ENCODE data around the gene USP19. TPM values are rescaled to one million over a fixed set of nuclear protein-coding genes. Genes with fewer than 3 reads are reported as not detected.

Gene USP19
- total RNA-seq, 4 donors from 2014 or later: 71.6 to 151 (median 77.4) TPM

GRCh38 chr3:49076116-49076515 lies 44.5 kb downstream of the USP19 start:
- H3K4me3 ChIP-seq (ENCODE audit: low read depth, poor library complexity, severe bottlenecking): no peak overlapping the region
- WGBS, 2 donors: 94 to 96% methylated on average over 13 of the region's 13 CpGs
- TF ChIP-seq POLR2A (IDR thresholded peaks at IDR 0.05) (no peak), CTCF (IDR thresholded peaks at IDR 0.05) (no peak)
- no peak for DNase-seq (ENCODE audit: low spot score in 2 of 2)
- intact Hi-C loops (cut with DNase I; ENCODE audit: low total_unique reads): no loop called here

Small RNA genes within 50 kb of the gene (microRNA-seq; reads per million reads assigned to microRNA genes)
- gene MIR6890 (ENCODE audit: borderline number of aligned reads in 1 of 2, borderline replicate concordance in 2 of 2): 0 reads per million in 2 donors

Other genes with a start within 250 kb of the USP19 start
- 10 to 100 TPM; 11.4 to 46.3 (median 20.4) TPM for gene SLC25A20, start 221.9 kb downstream of the USP19 start, total RNA-seq
- 10 to 100 TPM; 41.5 to 75.7 (median 69.1) TPM for gene ARIH2, start 202.0 kb downstream of the USP19 start, total RNA-seq
- gene P4HTM, start 130.6 kb downstream of the USP19 start, total RNA-seq: 10 to 100 TPM; 23.4 to 41.9 (median 36.0) TPM
- gene WDR6, start 113.4 kb downstream of the USP19 start, total RNA-seq: 10 to 100 TPM; 39.5 to 86.9 (median 49.8) TPM
- gene DALRD3, start 102.2 kb downstream of the USP19 start, total RNA-seq: 10 to 100 TPM; 51.5 to 78.4 (median 62.1) TPM
- gene NDUFAF3, start 98.7 kb downstream of the USP19 start, total RNA-seq: 10 to 100 TPM; 24.2 to 85.9 (median 65.0) TPM
- gene IMPDH2, start 91.4 kb downstream of the USP19 start, total RNA-seq: 100 to 1,000 TPM; 205 to 275 (median 222) TPM
- gene QRICH1, start 26.8 kb downstream of the USP19 start, total RNA-seq: 100 to 1,000 TPM in 1 of 4 donors, 10 to 100 TPM in 3; 72.4 to 106 (median 84.2) TPM
- 100 to 1,000 TPM; 229 to 459 (median 321) TPM for gene QARS1, start 16.1 kb downstream of the USP19 start, total RNA-seq
- gene LAMB2, start 12.2 kb upstream of the USP19 start, total RNA-seq: 100 to 1,000 TPM; 312 to 485 (median 356) TPM
- 10 to 100 TPM; 28.0 to 39.9 (median 33.7) TPM for gene CCDC71, start 45.5 kb upstream of the USP19 start, total RNA-seq
- 10 to 100 TPM; 52.4 to 65.2 (median 56.0) TPM for gene KLHDC8B, start 50.8 kb upstream of the USP19 start, total RNA-seq
- gene C3orf62, start 156.4 kb upstream of the USP19 start, total RNA-seq: 1 to 10 TPM; 3.1 to 8.6 (median 5.0) TPM
- gene USP4, start 219.2 kb upstream of the USP19 start, total RNA-seq: 10 to 100 TPM; 29.9 to 34.2 (median 31.5) TPM
- gene GPX1, start 237.5 kb upstream of the USP19 start, total RNA-seq: 100 to 1,000 TPM; 116 to 224 (median 161) TPM

All from lower leg skin (tissue), 4 donors.